SU-DHL-6 (cell line): ENCODE measurements around the gene MTLN.

ENCODE experiments used
- CTCF ChIP-seq: fragments of 200-600 bp; sonication (generic); IDR thresholded peaks from one replicate; pipeline ENCODE4 v1.5.1; 2017; ENCODE audit warnings: antibody characterized with exemption, mild to moderate bottlenecking, low read length, moderate library complexity; ENCODE audit not compliant: insufficient read depth, poor library complexity, severe bottlenecking
- EZH2phosphoT487 ChIP-seq: fragments of 200-600 bp; sonication (generic), shearing (Covaris generic); conservative IDR thresholded peaks from 2 replicates; pipeline ENCODE4 v1.6.1; 2018; ENCODE audit warnings: mild to moderate bottlenecking, antibody characterized with exemption, low read length, moderate library complexity, mixed read lengths

- TF ChIP-seq EZH2phosphoT487 (no peak), CTCF (no peak)
These were observed 14.9 kb downstream of the MTLN start for GRCh38 chr2:110197452-110197851.
